ENCODE results near the gene FAM117A. TPM values are rescaled to one million over a fixed set of nuclear protein-coding genes. Genes with fewer than 3 reads are reported as not detected.

Gene FAM117A
- total and polyA plus RNA-seq, 10 of the 15 experiments (the other 5 are each of a cell fraction or from before 2014, with no cell fraction given) = 2.1 to 29.6 (median 20.0) TPM

DNA sequence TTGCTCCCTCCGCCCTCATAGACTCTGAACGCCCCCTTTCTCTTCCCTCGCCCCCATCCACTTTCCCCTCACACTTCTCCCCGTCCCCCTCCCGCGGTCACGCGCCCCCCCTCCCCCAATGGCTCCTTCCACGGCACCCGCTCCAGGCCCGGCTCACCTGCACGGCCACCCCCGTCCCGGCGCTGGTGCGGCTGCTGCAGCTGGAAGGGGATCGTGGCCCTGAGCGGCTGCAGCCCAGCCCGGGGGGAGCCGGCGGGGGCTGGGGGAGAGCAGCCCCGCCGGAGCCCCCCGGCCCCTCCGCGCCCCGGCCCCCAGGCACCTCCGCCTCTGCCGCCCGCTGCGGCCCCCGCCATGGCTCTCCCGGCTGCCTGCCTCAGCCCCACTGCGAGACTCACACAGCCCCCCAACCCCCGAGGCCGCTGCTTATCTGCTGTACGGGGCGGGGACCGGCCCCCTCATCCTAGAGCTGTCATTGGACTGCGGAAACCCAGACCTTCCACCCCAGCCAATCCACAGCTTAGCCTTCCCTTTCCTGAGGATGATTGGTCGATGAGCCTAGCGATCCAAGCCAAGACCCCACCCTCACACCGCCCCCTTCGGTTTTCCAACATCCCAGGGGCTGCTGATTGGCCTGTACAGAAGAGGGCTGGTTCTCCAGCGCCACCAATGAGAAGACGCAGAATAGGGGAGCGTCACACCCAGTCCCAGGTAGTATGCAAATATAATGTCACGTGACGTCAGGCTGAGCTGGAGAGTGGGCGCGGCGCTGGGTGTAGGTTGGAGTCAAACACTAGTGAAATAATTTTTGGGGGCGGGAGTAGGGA lies at the start of gene FAM117A (continued):
- TF ChIP-seq, protein P1, sequence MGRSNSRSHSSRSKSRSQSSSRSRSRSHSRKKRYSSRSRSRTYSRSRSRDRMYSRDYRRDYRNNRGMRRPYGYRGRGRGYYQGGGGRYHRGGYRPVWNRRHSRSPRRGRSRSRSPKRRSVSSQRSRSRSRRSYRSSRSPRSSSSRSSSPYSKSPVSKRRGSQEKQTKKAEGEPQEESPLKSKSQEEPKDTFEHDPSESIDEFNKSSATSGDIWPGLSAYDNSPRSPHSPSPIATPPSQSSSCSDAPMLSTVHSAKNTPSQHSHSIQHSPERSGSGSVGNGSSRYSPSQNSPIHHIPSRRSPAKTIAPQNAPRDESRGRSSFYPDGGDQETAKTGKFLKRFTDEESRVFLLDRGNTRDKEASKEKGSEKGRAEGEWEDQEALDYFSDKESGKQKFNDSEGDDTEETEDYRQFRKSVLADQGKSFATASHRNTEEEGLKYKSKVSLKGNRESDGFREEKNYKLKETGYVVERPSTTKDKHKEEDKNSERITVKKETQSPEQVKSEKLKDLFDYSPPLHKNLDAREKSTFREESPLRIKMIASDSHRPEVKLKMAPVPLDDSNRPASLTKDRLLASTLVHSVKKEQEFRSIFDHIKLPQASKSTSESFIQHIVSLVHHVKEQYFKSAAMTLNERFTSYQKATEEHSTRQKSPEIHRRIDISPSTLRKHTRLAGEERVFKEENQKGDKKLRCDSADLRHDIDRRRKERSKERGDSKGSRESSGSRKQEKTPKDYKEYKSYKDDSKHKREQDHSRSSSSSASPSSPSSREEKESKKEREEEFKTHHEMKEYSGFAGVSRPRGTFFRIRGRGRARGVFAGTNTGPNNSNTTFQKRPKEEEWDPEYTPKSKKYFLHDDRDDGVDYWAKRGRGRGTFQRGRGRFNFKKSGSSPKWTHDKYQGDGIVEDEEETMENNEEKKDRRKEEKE (IDR thresholded peaks at IDR 0.05) = no peak
- TF ChIP-seq, protein P2, sequence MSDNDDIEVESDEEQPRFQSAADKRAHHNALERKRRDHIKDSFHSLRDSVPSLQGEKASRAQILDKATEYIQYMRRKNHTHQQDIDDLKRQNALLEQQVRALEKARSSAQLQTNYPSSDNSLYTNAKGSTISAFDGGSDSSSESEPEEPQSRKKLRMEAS (IDR thresholded peaks at IDR 0.05; ENCODE audit: low read depth, low read length) = peak; percentile 83
- TF ChIP-seq, protein P3, sequence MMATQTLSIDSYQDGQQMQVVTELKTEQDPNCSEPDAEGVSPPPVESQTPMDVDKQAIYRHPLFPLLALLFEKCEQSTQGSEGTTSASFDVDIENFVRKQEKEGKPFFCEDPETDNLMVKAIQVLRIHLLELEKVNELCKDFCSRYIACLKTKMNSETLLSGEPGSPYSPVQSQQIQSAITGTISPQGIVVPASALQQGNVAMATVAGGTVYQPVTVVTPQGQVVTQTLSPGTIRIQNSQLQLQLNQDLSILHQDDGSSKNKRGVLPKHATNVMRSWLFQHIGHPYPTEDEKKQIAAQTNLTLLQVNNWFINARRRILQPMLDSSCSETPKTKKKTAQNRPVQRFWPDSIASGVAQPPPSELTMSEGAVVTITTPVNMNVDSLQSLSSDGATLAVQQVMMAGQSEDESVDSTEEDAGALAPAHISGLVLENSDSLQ (IDR thresholded peaks at IDR 0.05) = peak; percentile 98
- TF ChIP-seq, protein P4, sequence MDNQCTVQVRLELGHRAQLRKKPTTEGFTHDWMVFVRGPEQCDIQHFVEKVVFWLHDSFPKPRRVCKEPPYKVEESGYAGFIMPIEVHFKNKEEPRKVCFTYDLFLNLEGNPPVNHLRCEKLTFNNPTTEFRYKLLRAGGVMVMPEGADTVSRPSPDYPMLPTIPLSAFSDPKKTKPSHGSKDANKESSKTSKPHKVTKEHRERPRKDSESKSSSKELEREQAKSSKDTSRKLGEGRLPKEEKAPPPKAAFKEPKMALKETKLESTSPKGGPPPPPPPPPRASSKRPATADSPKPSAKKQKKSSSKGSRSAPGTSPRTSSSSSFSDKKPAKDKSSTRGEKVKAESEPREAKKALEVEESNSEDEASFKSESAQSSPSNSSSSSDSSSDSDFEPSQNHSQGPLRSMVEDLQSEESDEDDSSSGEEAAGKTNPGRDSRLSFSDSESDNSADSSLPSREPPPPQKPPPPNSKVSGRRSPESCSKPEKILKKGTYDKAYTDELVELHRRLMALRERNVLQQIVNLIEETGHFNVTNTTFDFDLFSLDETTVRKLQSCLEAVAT (IDR thresholded peaks at IDR 0.05) = no peak
- peak; percentile 97 for TF ChIP-seq NFYB (IDR thresholded peaks at IDR 0.05; ENCODE audit: insufficient read depth, low read depth, low read length)
- TF ChIP-seq KDM1A (IDR thresholded peaks at IDR 0.05; ENCODE audit: borderline replicate concordance) = no peak
- TF ChIP-seq TARDBP (IDR thresholded peaks at IDR 0.05; ENCODE audit: borderline replicate concordance) = no peak
- no peak for TF ChIP-seq BRCA1 (IDR thresholded peaks at IDR 0.05; ENCODE audit: low read depth, low read length)
- TF ChIP-seq, protein P5, sequence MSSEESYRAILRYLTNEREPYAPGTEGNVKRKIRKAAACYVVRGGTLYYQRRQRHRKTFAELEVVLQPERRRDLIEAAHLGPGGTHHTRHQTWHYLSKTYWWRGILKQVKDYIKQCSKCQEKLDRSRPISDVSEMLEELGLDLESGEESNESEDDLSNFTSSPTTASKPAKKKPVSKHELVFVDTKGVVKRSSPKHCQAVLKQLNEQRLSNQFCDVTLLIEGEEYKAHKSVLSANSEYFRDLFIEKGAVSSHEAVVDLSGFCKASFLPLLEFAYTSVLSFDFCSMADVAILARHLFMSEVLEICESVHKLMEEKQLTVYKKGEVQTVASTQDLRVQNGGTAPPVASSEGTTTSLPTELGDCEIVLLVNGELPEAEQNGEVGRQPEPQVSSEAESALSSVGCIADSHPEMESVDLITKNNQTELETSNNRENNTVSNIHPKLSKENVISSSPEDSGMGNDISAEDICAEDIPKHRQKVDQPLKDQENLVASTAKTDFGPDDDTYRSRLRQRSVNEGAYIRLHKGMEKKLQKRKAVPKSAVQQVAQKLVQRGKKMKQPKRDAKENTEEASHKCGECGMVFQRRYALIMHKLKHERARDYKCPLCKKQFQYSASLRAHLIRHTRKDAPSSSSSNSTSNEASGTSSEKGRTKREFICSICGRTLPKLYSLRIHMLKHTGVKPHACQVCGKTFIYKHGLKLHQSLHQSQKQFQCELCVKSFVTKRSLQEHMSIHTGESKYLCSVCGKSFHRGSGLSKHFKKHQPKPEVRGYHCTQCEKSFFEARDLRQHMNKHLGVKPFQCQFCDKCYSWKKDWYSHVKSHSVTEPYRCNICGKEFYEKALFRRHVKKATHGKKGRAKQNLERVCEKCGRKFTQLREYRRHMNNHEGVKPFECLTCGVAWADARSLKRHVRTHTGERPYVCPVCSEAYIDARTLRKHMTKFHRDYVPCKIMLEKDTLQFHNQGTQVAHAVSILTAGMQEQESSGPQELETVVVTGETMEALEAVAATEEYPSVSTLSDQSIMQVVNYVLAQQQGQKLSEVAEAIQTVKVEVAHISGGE (CRISPR knock-in tag; IDR thresholded peaks at IDR 0.05) = peak; percentile 57; the same call in 1 of the 2 replicates
- no peak for TF ChIP-seq ETV6 (conservative IDR thresholded peaks at IDR 0.05 in 1 of 2, IDR thresholded peaks at IDR 0.05 in 1 of 2; ENCODE audit: borderline replicate concordance in 1 of 2, low read depth in 1 of 2)
- TF ChIP-seq, protein P6, sequence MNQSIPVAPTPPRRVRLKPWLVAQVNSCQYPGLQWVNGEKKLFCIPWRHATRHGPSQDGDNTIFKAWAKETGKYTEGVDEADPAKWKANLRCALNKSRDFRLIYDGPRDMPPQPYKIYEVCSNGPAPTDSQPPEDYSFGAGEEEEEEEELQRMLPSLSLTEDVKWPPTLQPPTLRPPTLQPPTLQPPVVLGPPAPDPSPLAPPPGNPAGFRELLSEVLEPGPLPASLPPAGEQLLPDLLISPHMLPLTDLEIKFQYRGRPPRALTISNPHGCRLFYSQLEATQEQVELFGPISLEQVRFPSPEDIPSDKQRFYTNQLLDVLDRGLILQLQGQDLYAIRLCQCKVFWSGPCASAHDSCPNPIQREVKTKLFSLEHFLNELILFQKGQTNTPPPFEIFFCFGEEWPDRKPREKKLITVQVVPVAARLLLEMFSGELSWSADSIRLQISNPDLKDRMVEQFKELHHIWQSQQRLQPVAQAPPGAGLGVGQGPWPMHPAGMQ (IDR thresholded peaks at IDR 0.05; ENCODE audit: borderline replicate concordance) = no peak
- 0 out of 2 replicates have a peak, but pooled peaks have one; percentile 26 for TF ChIP-seq SREBF2 (IDR thresholded peaks at IDR 0.05; ENCODE audit: low read length)
- no peak for TF ChIP-seq HDAC6 (IDR thresholded peaks at IDR 0.05; ENCODE audit: unreplicated experiment)
- no peak for TF ChIP-seq SUZ12 (IDR thresholded peaks at IDR 0.05; ENCODE audit: unreplicated experiment)
- TF ChIP-seq PAX8 (IDR thresholded peaks at IDR 0.05) = no peak

Data from GM12878 (cell line).